BE2C (cell line): Measurements from ENCODE around the gene OVCH1. TPM values are rescaled to one million over a fixed set of nuclear protein-coding genes. Genes with fewer than 3 reads are reported as not detected.

ENCODE experiments used
- DNase-seq: peaks from one replicate; pipeline ENCODE4 v3.0.0-alpha.2; 2020
- H3K27me3 ChIP-seq: fragments of 250-450 bp; sonication (Bioruptor Pico); 2 replicates; pipeline ENCODE4 v1.5.1; 2020; ENCODE audit warnings: mild to moderate bottlenecking
- H3K36me3 ChIP-seq: fragments of 250-450 bp; sonication (Bioruptor Pico); 2 replicates; pipeline ENCODE4 v1.5.1; 2020; ENCODE audit warnings: mild to moderate bottlenecking
- H3K4me1 ChIP-seq: fragments of 250-450 bp; sonication (Bioruptor Pico); 2 replicates; pipeline ENCODE4 v1.5.1; 2020
- H3K4me3 ChIP-seq: 2 replicates; pipeline ENCODE4 v1.5.1; 2011; ENCODE audit warnings: low read depth, low read length
- H3K9me3 ChIP-seq: fragments of 250-450 bp; sonication (Bioruptor Pico); 2 replicates; pipeline ENCODE4 v1.5.1; 2020
- CTCF ChIP-seq: IDR thresholded peaks from 2 replicates; pipeline ENCODE4 v1.5.1; 2012; ENCODE audit warnings: mild to moderate bottlenecking, low read depth, low read length
- polyA plus RNA-seq: library from polyadenylated mRNA; unstranded; fragments of >200 nt; gene quantifications from one replicate; pipeline ENCODE4 v1.2.1, GENCODE V29; 2012; ENCODE audit warnings: low read depth, missing spikeins; ENCODE audit not compliant: insufficient read length, insufficient read depth

The OVCH1 gene
- polyA plus RNA-seq: not detected

- Histone ChIP-seq H3K4me1 (no peaks in the 10 kb centered on the region), H3K27me3 (no peaks in the 10 kb centered on the region; the same call in 1 of the 2 replicates), H3K4me3 (no peak within 1 kb of the TSS), H3K36me3 (no peaks in the 10 kb centered on the region), H3K9me3 (no peaks in the 10 kb centered on the region)
- DNase-seq: no peak
- TF ChIP-seq CTCF: no peak
Measured at GRCh38 chr12:29497588-29497987, at the start of gene OVCH1. Gene OVCH1, minus strand, starts transcription at chr12:29497686. Its CDS starts 0 bp downstream, at chr12:29497686.

GRCh38 chr12:29547151-29547632, 49.7 kb upstream of the OVCH1 start:
- Histone ChIP-seq H3K27me3 (no peaks in the 10 kb centered on the region), H3K9me3 (no peaks in the 10 kb centered on the region), H3K4me3 (no peak overlapping the region), H3K36me3 (no peaks in the 10 kb centered on the region), H3K4me1 (no peaks in the 10 kb centered on the region)
- DNase-seq: no peak
- TF ChIP-seq CTCF: no peak

- DNase-seq: no peak
- TF ChIP-seq CTCF: no peak
- H3K9me3 ChIP-seq: no peaks in the 10 kb centered on the region
- no peaks in the 10 kb centered on the region for H3K27me3 ChIP-seq
- no peak overlapping the region for H3K4me3 ChIP-seq
- no peaks in the 10 kb centered on the region for H3K36me3 ChIP-seq
- no peaks in the 10 kb centered on the region for H3K4me1 ChIP-seq
Measured at GRCh38 chr12:29546000-29546399, 48.5 kb upstream of the OVCH1 start.

GRCh38 chr12:29545102-29545467, 47.6 kb upstream of the OVCH1 start:
- Histone ChIP-seq H3K36me3 (no peaks in the 10 kb centered on the region), H3K4me3 (no peak overlapping the region), H3K27me3 (no peaks in the 10 kb centered on the region), H3K9me3 (no peaks in the 10 kb centered on the region), H3K4me1 (no peaks in the 10 kb centered on the region)
- no peak for DNase-seq
- TF ChIP-seq CTCF: no peak

- no peak for TF ChIP-seq CTCF
- Histone ChIP-seq H3K27me3 (no peaks in the 10 kb centered on the region), H3K4me1 (no peaks in the 10 kb centered on the region), H3K9me3 (no peaks in the 10 kb centered on the region), H3K4me3 (no peak overlapping the region), H3K36me3 (no peaks in the 10 kb centered on the region)
- DNase-seq: no peak
Measured at GRCh38 chr12:29544428-29545101, 47.1 kb upstream of the OVCH1 start.

- H3K4me1 ChIP-seq: no peaks in the 10 kb centered on the region
- no peak for DNase-seq
- H3K9me3 ChIP-seq: no peaks in the 10 kb centered on the region
- no peaks in the 10 kb centered on the region for H3K27me3 ChIP-seq
- H3K36me3 ChIP-seq: no peaks in the 10 kb centered on the region
- TF ChIP-seq CTCF: no peak
- no peak overlapping the region for H3K4me3 ChIP-seq
Measured at GRCh38 chr12:29543036-29543435, 45.5 kb upstream of the OVCH1 start.
